Neural cell (in vitro differentiated cells): ENCODE results near the gene RGS6. TPM values are rescaled to one million over a fixed set of nuclear protein-coding genes. Genes with fewer than 3 reads are reported as not detected.

Experiments used
- H2AFZ ChIP-seq: fragments of 200-600, 300-800 bp; sonication (generic), shearing (Covaris generic); 2 replicates; pipeline ENCODE4 v1.6.0; 2014; ENCODE audit warnings: low read depth, mild to moderate bottlenecking, antibody characterized with exemption, low read length, moderate library complexity
- H3F3A ChIP-seq: fragments of 200-600 bp; shearing (Covaris generic); 2 replicates; pipeline ENCODE4 v1.6.1; 2016; ENCODE audit warnings: mild to moderate bottlenecking, moderate library complexity, mixed read lengths, antibody characterized with exemption, low read length; ENCODE audit not compliant: insufficient read depth, poor library complexity, severe bottlenecking
- H3K27ac ChIP-seq: fragments of 200-600, 300-800 bp; sonication (generic), shearing (Covaris generic); 2 replicates; pipeline ENCODE4 v1.5.1; 2014; ENCODE audit warnings: mild to moderate bottlenecking, low read length, moderate library complexity
- H3K27me3 ChIP-seq: fragments of 300-800, 200-600 bp; sonication (generic), shearing (Covaris generic); 2 replicates; pipeline ENCODE4 v1.6.0; 2014; ENCODE audit warnings: mild to moderate bottlenecking, low read depth, low read length, moderate library complexity; ENCODE audit not compliant: insufficient read depth
- H3K36me3 ChIP-seq: fragments of 300-800, 200-600 bp; sonication (generic), shearing (Covaris generic); 2 replicates; pipeline ENCODE4 v1.5.1; 2014; ENCODE audit warnings: mild to moderate bottlenecking, antibody characterized with exemption, low read length, moderate library complexity; ENCODE audit not compliant: insufficient read depth
- H3K4me2 ChIP-seq: fragments of 300-800, 200-600 bp; sonication (generic), shearing (Covaris generic); 2 replicates; pipeline ENCODE4 v1.6.0; 2014; ENCODE audit warnings: mild to moderate bottlenecking, low read length
- H3K4me3 ChIP-seq: fragments of 300-800, 200-600 bp; sonication (generic), shearing (Covaris generic); 2 replicates; pipeline ENCODE4 v1.5.1; 2014; ENCODE audit warnings: mild to moderate bottlenecking, low read length, moderate library complexity
- H3K79me2 ChIP-seq: fragments of 200-600 bp; shearing (Covaris generic); replicated peaks from 2 replicates; pipeline ENCODE4 v1.6.0; 2014; ENCODE audit warnings: mild to moderate bottlenecking, low read length, moderate library complexity; ENCODE audit not compliant: insufficient read depth
- H3K9ac ChIP-seq: fragments of 300-800, 200-600 bp; sonication (generic), shearing (Covaris generic); 2 replicates; pipeline ENCODE4 v1.6.1; 2016; ENCODE audit warnings: mild to moderate bottlenecking, low read length, mixed read lengths
- H3K9me2 ChIP-seq: fragments of 200-600 bp; shearing (Covaris generic); 2 replicates; pipeline ENCODE4 v1.6.1; 2016; ENCODE audit warnings: mild to moderate bottlenecking, low read length, mixed read lengths; ENCODE audit not compliant: insufficient read depth
- H3K9me3 ChIP-seq: fragments of 200-600, 300-800 bp; sonication (generic), shearing (Covaris generic); 2 replicates; pipeline ENCODE4 v1.6.1; 2016; ENCODE audit warnings: mild to moderate bottlenecking, mixed run types, low read length, moderate library complexity, mixed read lengths
- H4K20me1 ChIP-seq: fragments of 200-600 bp; shearing (Covaris generic); 2 replicates; pipeline ENCODE4 v1.6.1; 2016; ENCODE audit warnings: mild to moderate bottlenecking, mixed run types; ENCODE audit not compliant: insufficient read depth
- EP300 ChIP-seq: fragments of 450-650 bp; conservative IDR thresholded peaks from 2 replicates; pipeline ENCODE4 v1.6.1; 2014; ENCODE audit warnings: antibody characterized with exemption, mild to moderate bottlenecking, moderate library complexity; ENCODE audit not compliant: poor library complexity, severe bottlenecking
- EZH2 ChIP-seq: fragments of 200-600, 300-800 bp; shearing (Covaris generic), sonication (generic); IDR thresholded peaks from 2 replicates; pipeline ENCODE4 v1.6.1; 2014; ENCODE audit warnings: antibody characterized with exemption, low read length, borderline replicate concordance, mild to moderate bottlenecking; ENCODE audit not compliant: insufficient read depth, poor library complexity, severe bottlenecking
- MXI1 ChIP-seq: fragments of 450-650 bp; conservative IDR thresholded peaks from 2 replicates; pipeline ENCODE4 v1.6.1; 2014; ENCODE audit warnings: antibody characterized with exemption, mild to moderate bottlenecking; ENCODE audit not compliant: poor library complexity, severe bottlenecking
- POLR2AphosphoS5 ChIP-seq: IDR thresholded peaks from 2 replicates; pipeline ENCODE4 v1.6.1; 2012
- RAD21 ChIP-seq: fragments of 450-650 bp; conservative IDR thresholded peaks from 2 replicates; pipeline ENCODE4 v1.6.1; 2014; ENCODE audit warnings: antibody characterized with exemption, mild to moderate bottlenecking, moderate library complexity
- REST ChIP-seq: IDR thresholded peaks from 2 replicates; pipeline ENCODE4 v1.6.1; 2012; ENCODE audit warnings: borderline replicate concordance
- SMC3 ChIP-seq: fragments of 450-650 bp; conservative IDR thresholded peaks from 2 replicates; pipeline ENCODE4 v1.6.1; 2014; ENCODE audit warnings: antibody characterized with exemption, mild to moderate bottlenecking, moderate library complexity; ENCODE audit not compliant: poor library complexity
- TAF1 ChIP-seq: IDR thresholded peaks from 2 replicates; pipeline ENCODE4 v1.6.1; 2012; ENCODE audit warnings: low read depth
- polyA plus RNA-seq: library from polyadenylated mRNA; depleted of rRNA; stranded (reverse); fragments of >200 nt; gene quantifications from 2 replicates; pipeline ENCODE4 v1.2.3, GENCODE V29; 2014
- TF ChIP-seq, protein P1 (sequence below): fragments of 450-650 bp; IDR thresholded peaks from 2 replicates; pipeline ENCODE4 v1.5.1; 2014; ENCODE audit warnings: antibody characterized with exemption, mild to moderate bottlenecking, moderate library complexity; ENCODE audit not compliant: poor library complexity, severe bottlenecking

The RGS6 gene
- polyA plus RNA-seq, 1 donor from 2014 or later, result 7.3 TPM

DNA sequence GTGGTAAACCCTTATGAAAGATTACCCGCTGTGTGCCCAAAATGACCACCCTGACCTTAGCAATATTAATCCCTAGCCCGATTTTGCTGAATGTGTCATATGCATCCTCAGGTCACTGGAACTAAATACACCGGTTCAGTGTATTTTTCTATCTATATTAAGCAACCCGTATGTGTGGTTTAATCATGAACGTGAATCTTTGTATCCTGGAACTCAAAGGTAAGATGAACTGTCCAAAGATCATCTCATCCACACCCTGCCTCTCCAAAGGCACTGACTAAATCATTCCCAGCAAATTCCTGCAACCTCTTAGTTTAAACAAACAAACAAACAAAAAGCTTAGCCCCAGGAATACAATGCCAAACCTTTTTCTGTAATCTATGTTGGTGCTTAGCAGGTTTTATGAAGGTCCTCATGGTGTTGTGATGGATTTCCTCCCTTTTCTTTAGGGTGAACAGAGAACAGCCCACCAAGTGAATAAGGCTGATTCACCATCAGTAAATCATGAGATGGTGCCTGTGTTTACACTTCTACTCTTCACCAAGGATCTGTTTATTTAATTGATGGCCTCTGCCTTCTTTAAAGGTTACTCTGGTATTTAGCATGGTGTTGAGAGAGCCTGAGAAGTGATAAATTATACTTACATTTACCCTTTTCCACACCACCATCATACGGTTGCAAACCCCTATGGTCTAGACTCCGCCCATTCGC lies 663.1 kb downstream of the RGS6 start:
- Histone ChIP-seq H3K4me3 (no peak overlapping the region), H3K9me3 (no peaks in the 10 kb centered on the region), H3K27me3 (no peaks in the 10 kb centered on the region), H3K79me2 (no peaks in the 10 kb centered on the region), H3K9me2 (no peaks in the 10 kb centered on the region), H3K36me3 (no peaks in the 10 kb centered on the region), H3K27ac (no peak overlapping the region), H3K9ac (no peak overlapping the region), H3F3A (no peaks in the 10 kb centered on the region), H4K20me1 (no peaks in the 10 kb centered on the region), H3K4me2 (no peak overlapping the region), H2AFZ (no peak overlapping the region)
- TF ChIP-seq EZH2 (no peak), SMC3 (no peak), MXI1 (no peak), EP300 (no peak), TAF1 (no peak), RAD21 (no peak), REST (no peak), POLR2AphosphoS5 (no peak)
- TF ChIP-seq, protein P1, sequence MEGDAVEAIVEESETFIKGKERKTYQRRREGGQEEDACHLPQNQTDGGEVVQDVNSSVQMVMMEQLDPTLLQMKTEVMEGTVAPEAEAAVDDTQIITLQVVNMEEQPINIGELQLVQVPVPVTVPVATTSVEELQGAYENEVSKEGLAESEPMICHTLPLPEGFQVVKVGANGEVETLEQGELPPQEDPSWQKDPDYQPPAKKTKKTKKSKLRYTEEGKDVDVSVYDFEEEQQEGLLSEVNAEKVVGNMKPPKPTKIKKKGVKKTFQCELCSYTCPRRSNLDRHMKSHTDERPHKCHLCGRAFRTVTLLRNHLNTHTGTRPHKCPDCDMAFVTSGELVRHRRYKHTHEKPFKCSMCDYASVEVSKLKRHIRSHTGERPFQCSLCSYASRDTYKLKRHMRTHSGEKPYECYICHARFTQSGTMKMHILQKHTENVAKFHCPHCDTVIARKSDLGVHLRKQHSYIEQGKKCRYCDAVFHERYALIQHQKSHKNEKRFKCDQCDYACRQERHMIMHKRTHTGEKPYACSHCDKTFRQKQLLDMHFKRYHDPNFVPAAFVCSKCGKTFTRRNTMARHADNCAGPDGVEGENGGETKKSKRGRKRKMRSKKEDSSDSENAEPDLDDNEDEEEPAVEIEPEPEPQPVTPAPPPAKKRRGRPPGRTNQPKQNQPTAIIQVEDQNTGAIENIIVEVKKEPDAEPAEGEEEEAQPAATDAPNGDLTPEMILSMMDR, result no peak

GRCh38 chr14:72597252-72598233 lies 665.3 kb downstream of the RGS6 start:
- Histone ChIP-seq H3F3A (no peaks in the 10 kb centered on the region), H3K79me2 (no peaks in the 10 kb centered on the region), H3K9ac (no peak overlapping the region), H3K27ac (no peak overlapping the region), H3K4me3 (no peak overlapping the region), H3K9me3 (no peaks in the 10 kb centered on the region), H3K9me2 (no peaks in the 10 kb centered on the region), H2AFZ (no peak overlapping the region), H3K4me2 (no peak overlapping the region), H3K36me3 (no peaks in the 10 kb centered on the region), H4K20me1 (no peaks in the 10 kb centered on the region), H3K27me3 (no peaks in the 10 kb centered on the region)
- TF ChIP-seq EP300, result no peak
- TF ChIP-seq SMC3, result no peak
- TF ChIP-seq POLR2AphosphoS5, result no peak
- TF ChIP-seq MXI1, result no peak
- no peak for TF ChIP-seq EZH2
